GM08714 (cell line): ENCODE measurements around the gene SV2C.

ENCODE experiments used
- H3K4me3 ChIP-seq: fragments of 200-500 bp; sonication (Bioruptor generic); 2 replicates; pipeline ENCODE4 v1.5.1; 2014; ENCODE audit warnings: mild to moderate bottlenecking, low read length, inconsistent platforms
- ZNF274 ChIP-seq: IDR thresholded peaks from 2 replicates; pipeline ENCODE4 v1.6.1; 2012; ENCODE audit warnings: mild to moderate bottlenecking, low read depth, low read length

The SV2C gene

DNA sequence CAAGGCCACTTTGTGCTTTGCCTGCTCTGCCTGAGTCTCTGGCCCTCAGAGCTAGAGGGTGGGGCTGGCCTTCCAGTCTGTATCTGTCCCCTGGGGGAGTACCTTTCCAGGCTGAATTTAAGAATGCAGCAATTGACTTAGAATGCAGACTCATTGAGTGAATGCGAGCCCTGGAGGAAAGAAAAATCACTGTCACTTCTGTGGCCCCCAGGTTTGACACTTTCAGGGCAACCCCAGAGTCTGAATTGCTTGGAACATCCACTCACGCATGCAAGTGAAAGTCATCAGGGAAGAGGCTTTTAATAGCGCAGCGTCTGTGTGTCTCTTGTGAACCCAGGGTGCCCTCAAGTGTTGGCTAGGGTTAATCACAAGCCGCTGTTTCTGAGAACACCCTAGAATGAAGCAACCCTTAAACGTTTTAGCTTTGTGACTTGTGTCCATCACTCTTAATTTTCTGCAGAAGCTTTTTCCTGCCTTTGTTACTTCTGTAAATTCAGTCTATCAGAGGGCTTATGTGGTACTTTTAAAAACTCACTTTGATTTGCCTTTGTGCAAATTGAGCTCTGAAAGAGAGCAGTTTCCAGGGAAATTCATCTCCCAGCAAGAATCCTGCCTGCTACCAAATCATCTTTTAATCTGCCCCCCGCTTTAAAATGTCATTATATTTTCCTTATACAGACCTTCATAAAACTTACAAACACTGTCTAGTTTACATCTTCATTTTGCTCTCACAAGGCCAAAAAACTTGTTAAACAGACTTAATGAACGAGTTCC lies 173.1 kb downstream of the SV2C start:
- no peak overlapping the region for H3K4me3 ChIP-seq
- TF ChIP-seq ZNF274: no peak

- H3K4me3 ChIP-seq: no peak overlapping the region
- no peak for TF ChIP-seq ZNF274
Observed at GRCh38 chr5:76257225-76257833, 174.1 kb downstream of the SV2C start.

DNA sequence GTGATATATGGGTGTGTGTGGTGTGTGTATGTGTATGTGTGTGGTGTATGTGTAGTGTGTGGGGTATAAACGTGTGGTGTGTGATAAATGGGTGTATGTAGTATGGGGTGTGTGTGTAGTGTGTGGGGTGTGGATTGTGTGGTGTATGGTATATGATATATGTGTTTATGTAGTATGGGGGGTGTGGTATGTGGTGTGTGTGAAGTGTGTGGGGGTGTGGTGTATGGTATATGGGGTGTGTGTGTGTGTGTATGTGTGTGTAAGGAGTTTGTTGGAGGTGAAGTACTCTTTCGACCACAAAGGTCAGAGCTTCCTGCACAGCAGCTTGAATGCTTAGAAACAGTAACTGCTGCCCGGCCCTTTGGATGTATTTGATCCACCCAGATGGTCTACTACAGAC lies 174.7 kb downstream of the SV2C start:
- no peak for TF ChIP-seq ZNF274

DNA sequence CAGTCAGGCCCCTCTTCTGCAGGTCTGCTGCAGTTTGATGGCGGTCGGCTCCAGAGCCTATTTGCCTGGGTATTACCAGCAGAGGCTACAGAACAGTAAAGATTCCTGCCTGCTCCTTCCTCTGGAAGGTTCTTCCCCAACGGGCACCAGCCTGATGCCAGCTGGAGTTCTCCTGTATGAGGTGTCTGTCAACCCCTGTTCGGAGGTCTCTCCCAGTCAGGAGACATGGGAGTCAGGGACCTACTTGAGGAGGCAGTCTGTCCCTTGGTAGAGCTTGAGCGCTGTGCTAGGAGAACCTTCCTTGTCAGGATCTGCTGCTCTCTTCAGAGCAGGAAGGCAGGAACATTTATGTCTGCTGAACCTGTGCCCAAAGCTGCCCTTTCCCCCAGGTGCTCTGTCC lies 181.5 kb downstream of the SV2C start:
- no peak for TF ChIP-seq ZNF274

More for the DNA sequence above, 174.7 kb downstream of the SV2C start:
- no peak overlapping the region for H3K4me3 ChIP-seq

GRCh38 chr5:76269259-76269931 lies 186.2 kb downstream of the SV2C start:
- H3K4me3 ChIP-seq: no peak overlapping the region
- no peak for TF ChIP-seq ZNF274

More for the DNA sequence above, 181.5 kb downstream of the SV2C start:
- no peak overlapping the region for H3K4me3 ChIP-seq

- no peak overlapping the region for H3K4me3 ChIP-seq
- TF ChIP-seq ZNF274: no peak
Observed at GRCh38 chr5:76269932-76270610, 186.9 kb downstream of the SV2C start.

- no peak overlapping the region for H3K4me3 ChIP-seq
- TF ChIP-seq ZNF274: no peak
Observed at GRCh38 chr5:76271836-76272235, 188.7 kb downstream of the SV2C start.

- no peak for TF ChIP-seq ZNF274
- H3K4me3 ChIP-seq: no peak overlapping the region
Observed at GRCh38 chr5:76273206-76273885, 190.2 kb downstream of the SV2C start.

DNA sequence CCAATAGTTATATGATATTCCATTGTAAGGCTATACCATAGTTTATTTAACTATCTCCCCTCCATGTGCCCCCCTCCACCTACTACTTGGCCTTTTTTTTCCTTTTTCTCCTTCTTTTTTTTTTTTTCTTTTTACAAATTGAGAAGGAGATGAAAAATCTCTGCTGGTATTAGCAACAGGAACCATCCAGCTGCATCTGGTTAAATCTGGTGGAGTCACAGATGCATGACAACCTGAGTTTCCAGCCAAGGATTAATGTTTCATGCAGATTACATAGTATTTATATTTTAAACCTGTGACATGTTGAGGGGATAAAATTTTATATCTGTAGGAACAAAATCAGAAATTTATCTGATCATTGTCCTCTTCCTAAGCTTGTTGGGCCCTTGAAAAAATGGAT lies 191.4 kb downstream of the SV2C start:
- no peak for TF ChIP-seq ZNF274
- no peak overlapping the region for H3K4me3 ChIP-seq

DNA sequence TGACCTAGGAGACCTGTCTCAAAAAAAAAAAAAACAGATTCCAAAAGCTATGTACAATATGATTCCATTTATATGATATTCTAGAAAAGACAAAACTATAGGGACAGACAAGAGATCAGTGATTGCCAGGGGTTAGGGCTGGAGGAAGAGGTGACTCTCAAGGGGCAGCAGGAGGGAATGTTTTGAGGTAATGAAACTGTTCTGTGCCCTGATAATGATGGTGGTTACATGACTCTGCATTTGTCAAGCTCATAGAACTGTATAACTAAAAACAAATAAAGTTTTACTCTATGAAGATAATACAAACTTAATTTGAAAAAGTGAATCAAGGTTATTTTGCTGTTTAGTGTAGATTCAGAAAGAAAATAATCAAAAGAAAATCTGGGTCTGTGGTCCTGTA lies 194.6 kb downstream of the SV2C start:
- no peak overlapping the region for H3K4me3 ChIP-seq
- no peak for TF ChIP-seq ZNF274

- TF ChIP-seq ZNF274: no peak
- H3K4me3 ChIP-seq: no peak overlapping the region
Observed at GRCh38 chr5:76278261-76278789, 195.1 kb downstream of the SV2C start.

- no peak for TF ChIP-seq ZNF274
Observed at GRCh38 chr5:76280494-76280893, 197.3 kb downstream of the SV2C start.

DNA sequence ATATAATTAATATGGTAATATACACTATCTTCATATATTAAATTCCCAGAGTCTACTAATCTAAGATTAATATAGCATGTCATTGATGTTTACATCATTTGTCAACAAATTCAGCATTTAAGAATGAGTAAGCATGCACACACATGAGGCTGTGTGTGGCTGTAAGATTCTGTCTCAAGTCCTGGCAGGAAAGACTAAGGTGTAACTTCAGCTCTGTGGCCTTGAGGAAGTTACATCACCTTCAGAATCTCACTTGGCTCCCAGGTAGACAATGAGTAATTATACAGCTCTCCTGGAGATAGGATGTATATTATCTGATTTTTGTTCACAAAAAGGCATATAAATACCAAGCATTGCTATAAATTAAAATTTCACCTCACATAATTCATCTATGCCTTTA lies 200.5 kb downstream of the SV2C start:
- no peak for TF ChIP-seq ZNF274
- H3K4me3 ChIP-seq: no peak overlapping the region

More at GRCh38 chr5:76280494-76280893, 197.3 kb downstream of the SV2C start:
- H3K4me3 ChIP-seq: no peak overlapping the region

GRCh38 chr5:76289692-76290091 lies 206.5 kb downstream of the SV2C start:
- no peak overlapping the region for H3K4me3 ChIP-seq

More at GRCh38 chr5:76289692-76290091, 206.5 kb downstream of the SV2C start:
- TF ChIP-seq ZNF274: no peak
